Measurements from ENCODE around the gene UBXN7. TPM values are rescaled to one million over a fixed set of nuclear protein-coding genes. Genes with fewer than 3 reads are reported as not detected.

UBXN7 gene
- total RNA-seq, 1 experiment from 2014 or later, result 61.7 TPM

GRCh38 chr3:196414469-196414868 lies 17.8 kb downstream of the UBXN7 start:
- no peaks in the 10 kb centered on the region for H3K36me3 ChIP-seq (ENCODE audit: control insufficient read depth, insufficient read depth, low read length)
- no peaks in the 10 kb centered on the region for H3K4me1 ChIP-seq (ENCODE audit: control insufficient read depth, insufficient read depth, low read length)
- H3K27ac ChIP-seq (ENCODE audit: low read length), result no peak overlapping the region
- peak; percentile 66; the same call in 1 of the 2 replicates for ATAC-seq
- ChIA-PET CTCF (no interaction called here), POLR2A (no interaction called here)
- in situ Hi-C loops (cut with HindIII; ENCODE audit: low pct_unique_long_range_greater_than_20kb, low sequenced_read_pairs) (no loop called here), intact Hi-C loops (cut with micrococcal nuclease; ENCODE audit: unreplicated experiment) (no loop called here)
- no peak for DNase-seq (ENCODE audit: low read depth, low spot score)
- TF ChIP-seq TCF7L2 (IDR thresholded peaks at IDR 0.05; ENCODE audit: low read depth, low read length) (no peak), POLR2AphosphoS5 (IDR thresholded peaks at IDR 0.05; ENCODE audit: low read depth, low read length) (no peak), SIN3A (IDR thresholded peaks at IDR 0.05; ENCODE audit: borderline replicate concordance, insufficient read depth, low read depth, low read length) (no peak), REST (IDR thresholded peaks at IDR 0.05; ENCODE audit: insufficient read depth in 1 of 2, low read depth in 2 of 2, low read length in 1 of 2) (no peak), CTCF (IDR thresholded peaks at IDR 0.05) (no peak)
- H3K9me3 ChIP-seq (ENCODE audit: control insufficient read depth, insufficient read depth, low read depth, low read length), result no peaks in the 10 kb centered on the region
- H3K27me3 ChIP-seq (ENCODE audit: control insufficient read depth, insufficient read depth, low read length), result no peaks in the 10 kb centered on the region
- no peak overlapping the region for H3K4me3 ChIP-seq (ENCODE audit: low read depth in 2 of 2, low read length in 2 of 2)
- no TSS peak for BruUV-seq (replicated peaks)

GRCh38 chr3:196412704-196413103 lies 19.5 kb downstream of the UBXN7 start:
- no peaks in the 10 kb centered on the region for H3K27me3 ChIP-seq (ENCODE audit: control insufficient read depth, insufficient read depth, low read length)
- ChIA-PET CTCF (no interaction called here), POLR2A (interaction anchor here (0.5 to 0.9 kb wide), 2 partner anchors 10 to 71 kb away, joined by 4 read pairs; no protein-coding TSS in a partner anchor)
- intact Hi-C loops (cut with micrococcal nuclease; ENCODE audit: unreplicated experiment) (no loop called here), in situ Hi-C loops (cut with HindIII; ENCODE audit: low pct_unique_long_range_greater_than_20kb, low sequenced_read_pairs) (no loop called here)
- no peak for DNase-seq (ENCODE audit: low read depth, low spot score)
- ATAC-seq, result no peak
- no peaks in the 10 kb centered on the region for H3K9me3 ChIP-seq (ENCODE audit: control insufficient read depth, insufficient read depth, low read depth, low read length)
- no peak for TF ChIP-seq POLR2AphosphoS5 (IDR thresholded peaks at IDR 0.05; ENCODE audit: low read depth, low read length)
- TF ChIP-seq CTCF (IDR thresholded peaks at IDR 0.05), result no peak
- no peak for TF ChIP-seq SIN3A (IDR thresholded peaks at IDR 0.05; ENCODE audit: borderline replicate concordance, insufficient read depth, low read depth, low read length)
- no peak for TF ChIP-seq TCF7L2 (IDR thresholded peaks at IDR 0.05; ENCODE audit: low read depth, low read length)
- no peak for TF ChIP-seq REST (IDR thresholded peaks at IDR 0.05; ENCODE audit: insufficient read depth in 1 of 2, low read depth in 2 of 2, low read length in 1 of 2)
- H3K27ac ChIP-seq (ENCODE audit: low read length), result no peak overlapping the region
- H3K36me3 ChIP-seq (ENCODE audit: control insufficient read depth, insufficient read depth, low read length), result no peaks in the 10 kb centered on the region
- no TSS peak for BruUV-seq (replicated peaks)
- no peaks in the 10 kb centered on the region for H3K4me1 ChIP-seq (ENCODE audit: control insufficient read depth, insufficient read depth, low read length)
- no peak overlapping the region for H3K4me3 ChIP-seq (ENCODE audit: low read depth in 2 of 2, low read length in 2 of 2)
